ENCODE results near the gene ESRRA. TPM values are rescaled to one million over a fixed set of nuclear protein-coding genes. Genes with fewer than 3 reads are reported as not detected.
"Not testable (repeated sequence)": the region's sequence is repeated elsewhere in the genome, so short reads cannot be mapped to it uniquely, and the experiment has no call there.

Gene ESRRA
- total RNA-seq, 6 experiments from 2014 or later = 28.5 to 82.6 (median 47.7) TPM

- ATAC-seq (peak; percentile 38 to 46 (median 43)), DNase-seq (peak; percentile 93 to 95 (median 94))
- intact Hi-C loops (cut with DNase I) = no loop called here
- TF ChIP-seq POLR2A (IDR thresholded peaks at IDR 0.05) (peak; percentile 17), CTCF (IDR thresholded peaks at IDR 0.05) (peak; percentile 82 to 91 (median 90))
- Histone ChIP-seq H3K4me1 (peaks cover 0 to 39% (median 13%) of the 10 kb centered on the region in 4 donors), H3K4me3 (peak overlapping the region; percentile 47 to 77 (median 68)), H3K27ac (peak overlapping the region; percentile 88 to 99 (median 97)), H3K9me3 (no peaks in the 10 kb centered on the region), H3K36me3 (no peaks in the 10 kb centered on the region), H3K27me3 (peaks cover 0 to 9% of the 10 kb centered on the region in 2 donors)
- WGBS (ENCODE audit: insufficient coverage, low coverage, low lambda C conversion rate, missing lambda C conversion rate) = 0% methylated on average over 5 of the region's 46 CpGs
Observed at GRCh38 chr11:64304316-64305072, 830 bp upstream of the ESRRA start.

GRCh38 chr11:64305691-64306562, 603 bp downstream of the ESRRA start:
- peaks cover 0 to 36% (median 7%) of the 10 kb centered on the region in 4 donors for H3K4me1 ChIP-seq
- no peaks in the 10 kb centered on the region for H3K27me3 ChIP-seq
- peak overlapping the region; percentile 78 to 97 (median 83) for H3K27ac ChIP-seq
- TF ChIP-seq POLR2A (IDR thresholded peaks at IDR 0.05) (peak; percentile 84), CTCF (IDR thresholded peaks at IDR 0.05) (peak; percentile 13 to 37 (median 20))
- peak; percentile 31 to 38 (median 36) for ATAC-seq
- peak; percentile 86 to 92 (median 91) for DNase-seq
- WGBS (ENCODE audit: insufficient coverage, low coverage, low lambda C conversion rate, missing lambda C conversion rate) = 2% methylated on average over 10 of the region's 71 CpGs
- no peaks in the 10 kb centered on the region for H3K9me3 ChIP-seq
- H3K36me3 ChIP-seq = no peaks in the 10 kb centered on the region
- peak overlapping the region; percentile 77 to 81 (median 77) for H3K4me3 ChIP-seq
- intact Hi-C loops (cut with DNase I) = no loop called here

GRCh38 chr11:64306563-64306875, 1.2 kb downstream of the ESRRA start:
- DNase-seq (no peak), ATAC-seq (no peak)
- TF ChIP-seq CTCF (IDR thresholded peaks at IDR 0.05) = no peak
- no peak for TF ChIP-seq POLR2A (IDR thresholded peaks at IDR 0.05)
- H3K4me3 ChIP-seq = peak overlapping the region; percentile 77 to 81 (median 77)
- peaks cover 0 to 36% (median 7%) of the 10 kb centered on the region in 4 donors for H3K4me1 ChIP-seq
- no peaks in the 10 kb centered on the region for H3K9me3 ChIP-seq
- WGBS (ENCODE audit: insufficient coverage, low coverage, low lambda C conversion rate, missing lambda C conversion rate) = 8% methylated on average over 5 of the region's 9 CpGs
- H3K27me3 ChIP-seq = no peaks in the 10 kb centered on the region
- H3K27ac ChIP-seq = peak overlapping the region; percentile 78 to 97 (median 83)
- intact Hi-C loops (cut with DNase I) = no loop called here
- no peaks in the 10 kb centered on the region for H3K36me3 ChIP-seq

GRCh38 chr11:64306876-64307622, 1.7 kb downstream of the ESRRA start:
- intact Hi-C loops (cut with DNase I) = no loop called here
- TF ChIP-seq CTCF (IDR thresholded peaks at IDR 0.05) (no peak), POLR2A (IDR thresholded peaks at IDR 0.05) (no peak)
- DNase-seq (peak; percentile 82 to 94 (median 91)), ATAC-seq (peak; percentile 35 to 57 (median 40))
- Histone ChIP-seq H3K27me3 (no peaks in the 10 kb centered on the region), H3K36me3 (no peaks in the 10 kb centered on the region), H3K4me1 (peaks cover 0 to 36% (median 7%) of the 10 kb centered on the region in 4 donors), H3K4me3 (peak overlapping the region; percentile 77 to 81 (median 77)), H3K9me3 (no peaks in the 10 kb centered on the region), H3K27ac (peak overlapping the region; percentile 78 to 97 (median 83))
- 6% methylated on average over 3 of the region's 15 CpGs for WGBS (ENCODE audit: insufficient coverage, low coverage, low lambda C conversion rate, missing lambda C conversion rate)

GRCh38 chr11:64307795-64308194, 2.5 kb downstream of the ESRRA start:
- 66% methylated on average over 5 of the region's 5 CpGs for WGBS (ENCODE audit: insufficient coverage, low coverage, low lambda C conversion rate, missing lambda C conversion rate)
- peak overlapping the region in 1 of 3 donors; percentile 81 for H3K4me3 ChIP-seq
- intact Hi-C loops (cut with DNase I); H3K36me3 ChIP-seq; ATAC-seq; H3K27me3 ChIP-seq; DNase-seq; H3K9me3 ChIP-seq: not testable (repeated sequence)
- H3K4me1 ChIP-seq = peaks cover 0 to 36% (median 7%) of the 10 kb centered on the region in 4 donors
- peak overlapping the region in 1 of 3 donors; percentile 97 for H3K27ac ChIP-seq
